CD4-positive, CD25-positive, alpha-beta regulatory T cell (primary cell): ENCODE data around the gene LRGUK. TPM values are rescaled to one million over a fixed set of nuclear protein-coding genes. Genes with fewer than 3 reads are reported as not detected.

ENCODE experiments used
- ATAC-seq, 2 donors: fragments of 150-1000 bp; cut with Tn5 transposase; one replicate each; pipeline ENCODE4 v1.10.0; 2021; ENCODE audit warnings: low read depth in 2 of 2, moderate number of reproducible peaks in 2 of 2, moderate library complexity in 1 of 2
- DNase-seq, 3 donors: peaks; one replicate each; pipeline versions ENCODE4 v3.0.0 to v3.0.0-alpha.2; 2012 to 2022; ENCODE audit warnings: mixed read lengths in 1 of 3
- H3K27ac ChIP-seq: one replicate; pipeline ENCODE4 v1.7.0; 2013; ENCODE audit warnings: mild to moderate bottlenecking, low read length; ENCODE audit not compliant: insufficient read depth, poor library complexity, severe bottlenecking
- H3K27me3 ChIP-seq: one replicate; pipeline ENCODE4 v1.7.0; 2013; ENCODE audit warnings: low read length; ENCODE audit not compliant: control insufficient read depth, insufficient read depth
- H3K36me3 ChIP-seq: one replicate; pipeline ENCODE4 v1.7.0; 2013; ENCODE audit warnings: mild to moderate bottlenecking, low read length, moderate library complexity; ENCODE audit not compliant: control insufficient read depth, insufficient read depth
- H3K4me1 ChIP-seq: 2 replicates; pipeline ENCODE4 v1.7.0; 2013; ENCODE audit warnings: mild to moderate bottlenecking, low read length; ENCODE audit not compliant: insufficient read depth, control insufficient read depth, poor library complexity, severe bottlenecking
- H3K4me3 ChIP-seq: one replicate; pipeline ENCODE4 v1.7.0; 2013; ENCODE audit warnings: low read depth, mild to moderate bottlenecking, low read length, moderate library complexity
- H3K9me3 ChIP-seq, 2 experiments: 1 replicate in 1 of 2; 2 replicates in 1 of 2; pipeline ENCODE4 v1.7.0; 2013; ENCODE audit warnings: low read length in 2 of 2, mild to moderate bottlenecking in 1 of 2, moderate library complexity in 1 of 2; ENCODE audit not compliant: control insufficient read depth in 2 of 2
- H3K27ac Mint-ChIP-seq, 3 donors: one replicate each; pipeline ENCODE4 v1.8.0; 2020 to 2022; ENCODE audit warnings: mild to moderate bottlenecking in 3 of 3, mixed read lengths in 3 of 3, moderate library complexity in 2 of 3
- H3K27me3 Mint-ChIP-seq: one replicate; pipeline ENCODE4 v1.8.0; 2022; ENCODE audit warnings: mild to moderate bottlenecking, mixed read lengths
- H3K36me3 Mint-ChIP-seq: one replicate; pipeline ENCODE4 v1.8.0; 2020; ENCODE audit warnings: mixed read lengths
- H3K4me1 Mint-ChIP-seq, 4 donors: one replicate each; pipeline ENCODE4 v1.8.0; 2020 to 2022; ENCODE audit warnings: mixed read lengths in 4 of 4, mild to moderate bottlenecking in 1 of 4
- H3K4me3 Mint-ChIP-seq, 4 donors: one replicate each; pipeline ENCODE4 v1.8.0; 2020 to 2022; ENCODE audit warnings: mild to moderate bottlenecking in 4 of 4, mixed read lengths in 4 of 4, moderate library complexity in 3 of 4
- H3K9me3 Mint-ChIP-seq, 7 donors: one replicate each; pipeline ENCODE4 v1.8.0; 2020 to 2022; ENCODE audit warnings: mixed read lengths in 7 of 7, mild to moderate bottlenecking in 3 of 7, moderate library complexity in 2 of 7
- polyA plus RNA-seq, 4 donors: library from polyadenylated mRNA; unstranded; fragments of 300-500 nt; fragmentation: Illumina TruSeq; gene quantifications; one replicate each; pipeline ENCODE4 v1.2.3, GENCODE V29; 2021
- total RNA-seq: library from RNA; stranded (reverse); gene quantifications from one replicate; pipeline ENCODE4 v1.2.3, GENCODE V29; 2022

The LRGUK gene
- total and polyA plus RNA-seq, 5 donors from 2014 or later: 0.47 TPM; not detected in 4

- Mint-ChIP-seq H3K27me3 (peaks cover 9% of the 10 kb centered on the region), H3K4me1 (no peaks in the 10 kb centered on the region), H3K4me3 (no peak overlapping the region), H3K27ac (no peak overlapping the region), H3K9me3 (peaks cover 0 to 4% (median 0%) of the 10 kb centered on the region in 7 donors), H3K36me3 (no peaks in the 10 kb centered on the region)
- H3K4me3 ChIP-seq: no peak overlapping the region
- DNase-seq: no peak
- H3K36me3 ChIP-seq: no peaks in the 10 kb centered on the region
- no peaks in the 10 kb centered on the region for H3K9me3 ChIP-seq
- H3K4me1 ChIP-seq: no peaks in the 10 kb centered on the region
- no peaks in the 10 kb centered on the region for H3K27me3 ChIP-seq
- no peak for ATAC-seq
- H3K27ac ChIP-seq: no peak overlapping the region
These were observed 76.2 kb downstream of the LRGUK start for GRCh38 chr7:134203186-134203889.

- no peak overlapping the region for H3K4me3 Mint-ChIP-seq
- H3K4me3 ChIP-seq: no peak overlapping the region
- no peaks in the 10 kb centered on the region for H3K36me3 ChIP-seq
- no peaks in the 10 kb centered on the region for H3K9me3 ChIP-seq
- no peak overlapping the region for H3K27ac ChIP-seq
- ATAC-seq (no peak), DNase-seq (no peak)
- H3K27me3 Mint-ChIP-seq: peaks cover 16% of the 10 kb centered on the region
- no peak overlapping the region for H3K27ac Mint-ChIP-seq
- H3K4me1 Mint-ChIP-seq: no peaks in the 10 kb centered on the region
- no peaks in the 10 kb centered on the region for H3K4me1 ChIP-seq
- no peaks in the 10 kb centered on the region for H3K36me3 Mint-ChIP-seq
- H3K27me3 ChIP-seq: no peaks in the 10 kb centered on the region
- H3K9me3 Mint-ChIP-seq: peaks cover 0 to 3% (median 0%) of the 10 kb centered on the region in 7 donors
These were observed 82.3 kb downstream of the LRGUK start for GRCh38 chr7:134209322-134210015.

GRCh38 chr7:134210227-134210626, 83.1 kb downstream of the LRGUK start:
- no peaks in the 10 kb centered on the region for H3K36me3 Mint-ChIP-seq
- no peak overlapping the region for H3K27ac Mint-ChIP-seq
- H3K4me3 ChIP-seq: no peak overlapping the region
- H3K27me3 Mint-ChIP-seq: peaks cover 14% of the 10 kb centered on the region
- H3K27me3 ChIP-seq: no peaks in the 10 kb centered on the region
- no peak overlapping the region for H3K27ac ChIP-seq
- H3K9me3 ChIP-seq: no peaks in the 10 kb centered on the region
- peaks cover 0 to 2% (median 0%) of the 10 kb centered on the region in 7 donors for H3K9me3 Mint-ChIP-seq
- no peaks in the 10 kb centered on the region for H3K4me1 ChIP-seq
- ATAC-seq (no peak), DNase-seq (no peak)
- no peaks in the 10 kb centered on the region for H3K36me3 ChIP-seq
- no peak overlapping the region for H3K4me3 Mint-ChIP-seq
- no peaks in the 10 kb centered on the region for H3K4me1 Mint-ChIP-seq

- no peak overlapping the region for H3K4me3 Mint-ChIP-seq
- no peak for DNase-seq
These were observed 84.0 kb downstream of the LRGUK start for GRCh38 chr7:134210976-134211663.

GRCh38 chr7:134211817-134212216, 84.7 kb downstream of the LRGUK start:
- H3K9me3 ChIP-seq: no peaks in the 10 kb centered on the region
- H3K36me3 Mint-ChIP-seq: no peaks in the 10 kb centered on the region
- ATAC-seq: no peak
- no peaks in the 10 kb centered on the region for H3K4me1 ChIP-seq
- H3K36me3 ChIP-seq: no peaks in the 10 kb centered on the region
- H3K27ac Mint-ChIP-seq: no peak overlapping the region
- no peaks in the 10 kb centered on the region for H3K27me3 ChIP-seq
- no peak overlapping the region for H3K4me3 ChIP-seq
- peaks cover 14% of the 10 kb centered on the region for H3K27me3 Mint-ChIP-seq
- H3K4me3 Mint-ChIP-seq: no peak overlapping the region
- H3K4me1 Mint-ChIP-seq: no peaks in the 10 kb centered on the region
- H3K27ac ChIP-seq: no peak overlapping the region
- peaks cover 0 to 2% (median 0%) of the 10 kb centered on the region in 7 donors for H3K9me3 Mint-ChIP-seq
- no peak for DNase-seq

More at GRCh38 chr7:134210976-134211663, 84.0 kb downstream of the LRGUK start:
- H3K27me3 Mint-ChIP-seq: peaks cover 14% of the 10 kb centered on the region
- no peaks in the 10 kb centered on the region for H3K36me3 Mint-ChIP-seq
- no peak overlapping the region for H3K27ac Mint-ChIP-seq
- H3K27ac ChIP-seq: no peak overlapping the region
- no peaks in the 10 kb centered on the region for H3K9me3 ChIP-seq
- no peaks in the 10 kb centered on the region for H3K4me1 Mint-ChIP-seq
- H3K4me1 ChIP-seq: no peaks in the 10 kb centered on the region
- H3K27me3 ChIP-seq: no peaks in the 10 kb centered on the region
- H3K9me3 Mint-ChIP-seq: peaks cover 0 to 2% (median 0%) of the 10 kb centered on the region in 7 donors
- no peaks in the 10 kb centered on the region for H3K36me3 ChIP-seq
- H3K4me3 ChIP-seq: no peak overlapping the region
- ATAC-seq: no peak

GRCh38 chr7:134212576-134213546, 85.7 kb downstream of the LRGUK start:
- Histone ChIP-seq H3K27me3 (no peaks in the 10 kb centered on the region), H3K4me1 (no peaks in the 10 kb centered on the region), H3K4me3 (no peak overlapping the region), H3K27ac (no peak overlapping the region), H3K9me3 (no peaks in the 10 kb centered on the region), H3K36me3 (no peaks in the 10 kb centered on the region)
- DNase-seq (no peak), ATAC-seq (no peak)
- peaks cover 14% of the 10 kb centered on the region for H3K27me3 Mint-ChIP-seq
- H3K9me3 Mint-ChIP-seq: peaks cover 0 to 2% (median 0%) of the 10 kb centered on the region in 7 donors
- H3K4me3 Mint-ChIP-seq: no peak overlapping the region
- no peaks in the 10 kb centered on the region for H3K4me1 Mint-ChIP-seq
- no peak overlapping the region for H3K27ac Mint-ChIP-seq
- H3K36me3 Mint-ChIP-seq: no peaks in the 10 kb centered on the region

- no peak overlapping the region for H3K27ac Mint-ChIP-seq
- Histone ChIP-seq H3K4me1 (no peaks in the 10 kb centered on the region), H3K36me3 (no peaks in the 10 kb centered on the region), H3K9me3 (no peaks in the 10 kb centered on the region), H3K4me3 (no peak overlapping the region), H3K27me3 (no peaks in the 10 kb centered on the region), H3K27ac (no peak overlapping the region)
- H3K36me3 Mint-ChIP-seq: no peaks in the 10 kb centered on the region
- no peaks in the 10 kb centered on the region for H3K4me1 Mint-ChIP-seq
- no peaks in the 10 kb centered on the region for H3K9me3 Mint-ChIP-seq
- no peak for ATAC-seq
- no peaks in the 10 kb centered on the region for H3K27me3 Mint-ChIP-seq
- H3K4me3 Mint-ChIP-seq: no peak overlapping the region
- DNase-seq: no peak
These were observed 93.1 kb downstream of the LRGUK start for GRCh38 chr7:134220236-134220635.
